OCI-LY1 (cell line): ENCODE results near the gene VPS39.

Experiments
- H2AFZ ChIP-seq: fragments of 200-600 bp; sonication (generic), shearing (Covaris generic); 2 replicates; pipeline ENCODE4 v1.6.0; 2014; ENCODE audit warnings: antibody characterized with exemption, mild to moderate bottlenecking, low read length
- H3F3A ChIP-seq: fragments of 200-600 bp; sonication (generic), shearing (Covaris generic); 2 replicates; pipeline ENCODE4 v1.6.0; 2014; ENCODE audit warnings: mild to moderate bottlenecking, antibody characterized with exemption, low read length, moderate library complexity; ENCODE audit not compliant: insufficient read depth
- H3K27ac ChIP-seq: fragments of 200-600 bp; sonication (generic); 2 replicates; pipeline ENCODE4 v1.5.1; 2014; ENCODE audit warnings: low read length, mixed run types, mild to moderate bottlenecking, low read depth; ENCODE audit not compliant: poor library complexity, severe bottlenecking
- H3K27me3 ChIP-seq: fragments of 200-600 bp; sonication (generic); 2 replicates; pipeline ENCODE4 v1.6.0; 2014; ENCODE audit warnings: antibody characterized with exemption, mild to moderate bottlenecking, low read length, moderate library complexity; ENCODE audit not compliant: insufficient read depth
- H3K36me3 ChIP-seq: fragments of 200-600 bp; sonication (generic); 2 replicates; pipeline ENCODE4 v1.6.1; 2014; ENCODE audit warnings: mild to moderate bottlenecking, antibody characterized with exemption, low read length, moderate library complexity, mixed read lengths; ENCODE audit not compliant: insufficient read depth
- H3K4me1 ChIP-seq: fragments of 200-600 bp; sonication (generic); 2 replicates; pipeline ENCODE4 v1.5.1; 2014; ENCODE audit warnings: mild to moderate bottlenecking, low read length, moderate library complexity; ENCODE audit not compliant: insufficient read depth, severe bottlenecking
- H3K4me2 ChIP-seq: fragments of 200-600 bp; sonication (generic), shearing (Covaris generic); 2 replicates; pipeline ENCODE4 v1.6.1; 2014; ENCODE audit warnings: low read length
- H3K4me3 ChIP-seq: fragments of 200-600 bp; sonication (generic); 2 replicates; pipeline ENCODE4 v1.5.1; 2014; ENCODE audit warnings: low read length, low read depth, mild to moderate bottlenecking, mixed read lengths; ENCODE audit not compliant: poor library complexity, severe bottlenecking
- H3K79me2 ChIP-seq: fragments of 200-600 bp; shearing (Covaris generic); 2 replicates; pipeline ENCODE4 v1.6.1; 2016; ENCODE audit warnings: mixed run types, low read length, mixed read lengths; ENCODE audit not compliant: insufficient read depth
- H3K9ac ChIP-seq: fragments of 200-600 bp; sonication (generic), shearing (Covaris generic); 2 replicates; pipeline ENCODE4 v1.6.1; 2014; ENCODE audit warnings: mild to moderate bottlenecking, low read length, mixed read lengths
- H3K9me2 ChIP-seq: fragments of 200-600 bp; sonication (generic), shearing (Covaris generic); 2 replicates; pipeline ENCODE4 v1.6.1; 2014; ENCODE audit warnings: low read depth, mild to moderate bottlenecking, low read length, mixed read lengths
- H3K9me3 ChIP-seq: fragments of 200-600 bp; shearing (Covaris generic); 2 replicates; pipeline ENCODE4 v1.6.1; 2014; ENCODE audit warnings: low read length, mixed read lengths
- H4K20me1 ChIP-seq: fragments of 200-600 bp; sonication (generic), shearing (Covaris generic); 2 replicates; pipeline ENCODE4 v1.6.0; 2016; ENCODE audit warnings: mild to moderate bottlenecking, low read length; ENCODE audit not compliant: insufficient read depth
- CTCF ChIP-seq: fragments of 200-600 bp; sonication (generic), shearing (Covaris generic); IDR thresholded peaks from 2 replicates; pipeline ENCODE4 v1.5.1; 2017; ENCODE audit warnings: mild to moderate bottlenecking, antibody characterized with exemption, low read length, moderate library complexity, mixed read lengths
- EZH2 ChIP-seq: fragments of 200-600 bp; sonication (generic), shearing (Covaris generic); IDR thresholded peaks from 2 replicates; pipeline ENCODE4 v1.8.0; 2017; ENCODE audit warnings: borderline replicate concordance, mixed run types, mild to moderate bottlenecking, antibody characterized with exemption, low read length, moderate library complexity, mixed read lengths

Gene VPS39

GRCh38 chr15:42172475-42172874 lies 35.6 kb downstream of the VPS39 start:
- Histone ChIP-seq H3K79me2 (no peaks in the 10 kb centered on the region), H3K9ac (no peak overlapping the region), H3K36me3 (peaks cover 87% of the 10 kb centered on the region), H3K4me1 (no peaks in the 10 kb centered on the region), H3K9me2 (no peaks in the 10 kb centered on the region), H2AFZ (no peak overlapping the region), H4K20me1 (no peaks in the 10 kb centered on the region), H3K27me3 (no peaks in the 10 kb centered on the region), H3F3A (no peaks in the 10 kb centered on the region), H3K4me3 (no peak overlapping the region), H3K27ac (no peak overlapping the region), H3K9me3 (no peaks in the 10 kb centered on the region), H3K4me2 (no peak overlapping the region)
- no peak for TF ChIP-seq EZH2
- TF ChIP-seq CTCF, result no peak

- Histone ChIP-seq H3K36me3 (peaks cover 88% of the 10 kb centered on the region), H3K4me3 (no peak overlapping the region), H4K20me1 (no peaks in the 10 kb centered on the region), H3K9me2 (no peaks in the 10 kb centered on the region), H3K4me2 (no peak overlapping the region), H3K27me3 (no peaks in the 10 kb centered on the region), H3K27ac (no peak overlapping the region), H3F3A (no peaks in the 10 kb centered on the region), H3K4me1 (no peaks in the 10 kb centered on the region), H3K9ac (no peak overlapping the region), H3K9me3 (no peaks in the 10 kb centered on the region), H3K79me2 (no peaks in the 10 kb centered on the region), H2AFZ (no peak overlapping the region)
- TF ChIP-seq CTCF (no peak), EZH2 (no peak)
Measured at GRCh38 chr15:42171795-42172194, 36.3 kb downstream of the VPS39 start.

- H3K36me3 ChIP-seq, result peaks cover 91% of the 10 kb centered on the region
- H3K9me3 ChIP-seq, result no peaks in the 10 kb centered on the region
- no peak overlapping the region for H3K4me3 ChIP-seq
Measured at GRCh38 chr15:42171122-42171521, 37.0 kb downstream of the VPS39 start.

More at GRCh38 chr15:42171122-42171521, 37.0 kb downstream of the VPS39 start:
- H3K27ac ChIP-seq, result no peak overlapping the region
- no peaks in the 10 kb centered on the region for H3F3A ChIP-seq
- no peaks in the 10 kb centered on the region for H3K4me1 ChIP-seq
- no peaks in the 10 kb centered on the region for H4K20me1 ChIP-seq
- H3K9me2 ChIP-seq, result no peaks in the 10 kb centered on the region
- no peaks in the 10 kb centered on the region for H3K79me2 ChIP-seq
- H2AFZ ChIP-seq, result no peak overlapping the region
- H3K9ac ChIP-seq, result no peak overlapping the region
- H3K27me3 ChIP-seq, result no peaks in the 10 kb centered on the region
- TF ChIP-seq EZH2 (no peak), CTCF (no peak)
- H3K4me2 ChIP-seq, result no peak overlapping the region
